ENCODE results near the gene CLMP. TPM values are rescaled to one million over a fixed set of nuclear protein-coding genes. Genes with fewer than 3 reads are reported as not detected.
"Not testable (repeated sequence)": the region's sequence is repeated elsewhere in the genome, so short reads cannot be mapped to it uniquely, and the experiment has no call there.

Gene CLMP
- total RNA-seq, 1 experiment from 2014 or later: not detected

DNA sequence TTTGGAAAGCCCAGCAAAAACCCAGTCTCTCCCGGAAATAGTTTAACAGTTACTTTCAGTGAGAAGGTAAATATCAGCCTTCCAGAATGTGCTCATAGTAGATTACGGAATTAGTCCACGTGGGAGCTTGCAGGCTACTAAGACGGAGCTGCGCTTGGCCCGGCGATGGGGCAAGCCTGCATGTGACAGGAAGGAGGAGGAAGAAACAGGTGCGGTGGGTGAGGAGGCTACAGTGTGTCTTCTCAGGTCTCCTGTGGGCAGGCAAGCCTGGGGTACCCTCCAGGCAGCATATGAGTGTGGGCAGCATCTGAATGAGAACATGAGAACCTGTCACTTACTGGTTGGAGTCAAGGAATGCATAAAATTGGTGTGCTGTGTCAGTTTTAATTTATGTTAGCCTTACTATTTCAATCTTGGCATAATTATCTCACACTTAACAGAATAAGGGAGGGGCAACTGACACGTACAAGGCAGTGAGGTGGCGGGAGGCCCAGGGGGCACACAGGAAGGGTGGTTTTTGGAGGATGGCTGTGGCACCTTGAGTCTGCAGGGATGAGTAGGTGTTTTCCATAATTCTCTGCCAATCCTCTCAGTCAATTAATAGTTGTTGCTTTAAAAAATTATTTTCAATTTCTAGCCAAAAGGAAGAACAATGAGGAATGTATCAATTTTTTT is 35.7 kb downstream of the CLMP start:
- intact Hi-C loops (cut with micrococcal nuclease; ENCODE audit: unreplicated experiment): no loop called here
- Mint-ChIP-seq H3K36me3 (ENCODE audit: insufficient read depth, unreplicated experiment) (no peaks in the 10 kb centered on the region), H3K27ac (ENCODE audit: unreplicated experiment) (no peak overlapping the region), H3K4me1 (ENCODE audit: low read depth, unreplicated experiment) (peaks cover 9% of the 10 kb centered on the region), H3K27me3 (ENCODE audit: unreplicated experiment) (no peaks in the 10 kb centered on the region), H3K4me3 (ENCODE audit: low read depth, unreplicated experiment) (no peak overlapping the region), H3K9me3 (ENCODE audit: low read depth, unreplicated experiment) (no peaks in the 10 kb centered on the region)
- BruUV-seq (replicated peaks): no TSS peak
- DNase-seq: no peak
- TF ChIP-seq, protein P1, sequence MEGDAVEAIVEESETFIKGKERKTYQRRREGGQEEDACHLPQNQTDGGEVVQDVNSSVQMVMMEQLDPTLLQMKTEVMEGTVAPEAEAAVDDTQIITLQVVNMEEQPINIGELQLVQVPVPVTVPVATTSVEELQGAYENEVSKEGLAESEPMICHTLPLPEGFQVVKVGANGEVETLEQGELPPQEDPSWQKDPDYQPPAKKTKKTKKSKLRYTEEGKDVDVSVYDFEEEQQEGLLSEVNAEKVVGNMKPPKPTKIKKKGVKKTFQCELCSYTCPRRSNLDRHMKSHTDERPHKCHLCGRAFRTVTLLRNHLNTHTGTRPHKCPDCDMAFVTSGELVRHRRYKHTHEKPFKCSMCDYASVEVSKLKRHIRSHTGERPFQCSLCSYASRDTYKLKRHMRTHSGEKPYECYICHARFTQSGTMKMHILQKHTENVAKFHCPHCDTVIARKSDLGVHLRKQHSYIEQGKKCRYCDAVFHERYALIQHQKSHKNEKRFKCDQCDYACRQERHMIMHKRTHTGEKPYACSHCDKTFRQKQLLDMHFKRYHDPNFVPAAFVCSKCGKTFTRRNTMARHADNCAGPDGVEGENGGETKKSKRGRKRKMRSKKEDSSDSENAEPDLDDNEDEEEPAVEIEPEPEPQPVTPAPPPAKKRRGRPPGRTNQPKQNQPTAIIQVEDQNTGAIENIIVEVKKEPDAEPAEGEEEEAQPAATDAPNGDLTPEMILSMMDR (IDR thresholded peaks at IDR 0.05; ENCODE audit: unreplicated experiment): no peak
- CTCF ChIA-PET: no interaction called here

DNA sequence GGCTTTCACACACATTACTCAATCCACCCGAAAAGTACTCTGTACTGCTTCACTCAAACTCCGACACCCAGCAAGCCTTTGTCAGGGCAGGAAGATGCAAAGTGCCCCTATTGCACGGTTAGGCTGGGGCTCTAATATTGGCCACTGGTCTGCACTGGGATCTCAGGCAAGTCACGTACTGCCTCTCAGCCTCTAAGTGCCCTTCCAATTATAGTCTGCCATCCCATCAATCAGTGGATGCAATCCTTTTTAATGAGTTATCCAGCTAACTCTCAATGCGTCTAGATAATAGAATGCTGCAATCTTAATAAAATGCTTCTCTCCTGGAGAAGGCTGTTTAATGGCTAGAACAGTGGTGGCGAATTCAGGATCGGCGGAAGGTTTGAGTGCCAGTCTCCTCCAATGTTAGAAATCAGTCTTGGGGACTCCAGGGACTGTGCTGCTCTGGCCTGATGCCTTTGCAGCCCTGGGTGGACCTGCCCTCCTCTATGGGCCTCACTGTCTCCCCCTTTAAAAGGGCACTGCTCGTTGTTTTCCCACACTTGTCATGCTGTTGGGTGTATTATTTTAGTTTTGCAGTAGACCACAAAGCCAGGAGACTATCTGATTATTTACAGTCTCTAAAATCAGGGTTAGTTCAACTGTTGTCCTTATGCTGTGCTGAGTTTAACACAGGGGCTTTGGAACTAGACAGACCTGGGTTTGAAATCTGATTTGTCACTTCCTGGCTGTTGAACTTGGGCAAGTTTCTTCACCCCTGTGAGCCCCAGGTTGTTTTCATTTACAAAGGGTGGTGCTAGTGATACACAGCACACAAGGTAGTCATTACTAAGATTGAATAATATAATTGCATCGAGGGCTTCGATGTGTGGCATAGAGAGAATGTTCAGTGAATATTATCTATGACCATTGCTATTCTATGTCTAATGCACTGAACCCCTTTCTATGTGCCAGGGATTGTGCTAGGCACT is 36.7 kb downstream of the CLMP start:
- intact Hi-C loops (cut with micrococcal nuclease; ENCODE audit: unreplicated experiment): no loop called here
- no peaks in the 10 kb centered on the region for H3K9me3 Mint-ChIP-seq (ENCODE audit: low read depth, unreplicated experiment)

DNA sequence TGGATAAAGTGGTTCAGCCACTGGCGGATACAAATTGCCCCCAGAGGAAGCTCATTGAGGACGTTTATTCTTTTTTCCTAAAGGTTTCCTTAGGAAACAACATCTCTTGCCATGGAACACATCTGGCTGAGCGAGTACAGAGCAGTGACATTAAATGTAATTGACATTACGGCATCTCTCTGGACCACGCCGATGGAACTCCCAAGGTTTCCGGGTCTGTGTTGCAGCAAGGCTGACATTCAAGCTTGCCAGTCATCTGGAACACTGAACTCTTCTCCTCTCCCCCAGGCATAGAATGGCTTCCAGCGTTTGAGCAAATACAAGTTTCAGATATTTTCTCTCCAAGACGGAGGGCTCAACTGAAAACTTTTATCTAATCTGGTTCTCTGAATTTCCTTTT is 42.1 kb downstream of the CLMP start:
- Mint-ChIP-seq H3K36me3 (ENCODE audit: insufficient read depth, unreplicated experiment) (no peaks in the 10 kb centered on the region), H3K27ac (ENCODE audit: unreplicated experiment) (no peak overlapping the region), H3K27me3 (ENCODE audit: unreplicated experiment) (no peaks in the 10 kb centered on the region), H3K4me1 (ENCODE audit: low read depth, unreplicated experiment) (no peaks in the 10 kb centered on the region), H3K4me3 (ENCODE audit: low read depth, unreplicated experiment) (no peak overlapping the region), H3K9me3 (ENCODE audit: low read depth, unreplicated experiment) (no peaks in the 10 kb centered on the region)
- BruUV-seq (replicated peaks): no TSS peak
- TF ChIP-seq, protein P1 (IDR thresholded peaks at IDR 0.05; ENCODE audit: unreplicated experiment): no peak
- CTCF ChIA-PET: no interaction called here
- intact Hi-C loops (cut with micrococcal nuclease; ENCODE audit: unreplicated experiment): no loop called here
- DNase-seq: no peak

More for the DNA sequence above, 36.7 kb downstream of the CLMP start:
- CTCF ChIA-PET: no interaction called here
- Mint-ChIP-seq H3K27ac (ENCODE audit: unreplicated experiment) (no peak overlapping the region), H3K4me1 (ENCODE audit: low read depth, unreplicated experiment) (peaks cover 9% of the 10 kb centered on the region), H3K4me3 (ENCODE audit: low read depth, unreplicated experiment) (no peak overlapping the region), H3K36me3 (ENCODE audit: insufficient read depth, unreplicated experiment) (no peaks in the 10 kb centered on the region), H3K27me3 (ENCODE audit: unreplicated experiment) (no peaks in the 10 kb centered on the region)
- TF ChIP-seq, protein P1 (IDR thresholded peaks at IDR 0.05; ENCODE audit: unreplicated experiment): no peak
- BruUV-seq (replicated peaks): no TSS peak
- DNase-seq: no peak

DNA sequence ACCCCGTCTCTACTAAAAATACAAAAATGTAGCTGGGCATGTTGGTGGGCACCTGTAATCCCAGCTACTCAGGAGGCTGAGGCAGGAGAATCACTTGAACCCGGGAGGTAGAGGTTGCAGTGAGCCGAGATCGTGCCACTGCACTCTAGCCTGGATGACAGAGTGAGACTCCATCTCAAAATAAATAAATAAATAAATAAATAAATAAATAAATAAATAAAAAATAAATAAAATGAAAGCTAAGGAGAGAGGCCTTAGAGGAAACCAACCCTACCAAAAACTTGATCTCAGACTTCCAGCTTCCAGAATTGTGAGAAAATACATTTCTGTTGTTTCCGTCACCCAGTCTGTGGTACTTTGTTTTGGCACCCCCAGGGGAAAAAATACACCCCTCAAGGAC is 42.7 kb downstream of the CLMP start:
- intact Hi-C loops (cut with micrococcal nuclease; ENCODE audit: unreplicated experiment); CTCF ChIA-PET; H3K4me1 Mint-ChIP-seq (ENCODE audit: low read depth, unreplicated experiment); DNase-seq; H3K27me3 Mint-ChIP-seq (ENCODE audit: unreplicated experiment); H3K9me3 Mint-ChIP-seq (ENCODE audit: low read depth, unreplicated experiment); BruUV-seq (replicated peaks); H3K27ac Mint-ChIP-seq (ENCODE audit: unreplicated experiment); H3K4me3 Mint-ChIP-seq (ENCODE audit: low read depth, unreplicated experiment); H3K36me3 Mint-ChIP-seq (ENCODE audit: insufficient read depth, unreplicated experiment): not testable (repeated sequence)

All from Calu3 (cell line).